ENCODE data around the gene ZNF808.
"Not testable (repeated sequence)": the region's sequence is repeated elsewhere in the genome, so short reads cannot be mapped to it uniquely, and the experiment has no call there.

The ZNF808 gene

DNA sequence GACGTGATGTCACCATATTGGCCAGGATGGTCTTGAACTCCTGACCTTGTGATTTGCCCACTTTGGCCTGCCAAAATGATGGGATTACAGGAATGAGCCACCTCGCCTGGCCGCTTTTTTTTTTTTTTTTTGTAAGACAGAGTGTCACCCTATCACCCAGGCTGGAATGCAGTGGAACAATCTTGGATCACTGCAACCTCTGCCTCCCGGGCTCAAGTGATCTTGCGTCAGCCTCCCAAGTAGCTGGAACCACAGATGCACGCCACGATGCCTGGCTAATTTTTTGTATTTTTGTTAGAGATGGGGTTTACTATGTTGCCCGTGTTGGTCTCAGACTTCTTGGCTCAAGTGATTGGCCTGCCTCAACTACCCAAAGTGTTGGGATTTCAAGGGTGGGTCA is 28.9 kb upstream of the ZNF808 start:
- ChIA-PET CTCF (no interaction called here), POLR2A (no interaction called here)
- DNase-seq (ENCODE audit: extremely low spot score): no peak
- TF ChIP-seq NFRKB (IDR thresholded peaks at IDR 0.05) (no peak), L3MBTL2 (conservative IDR thresholded peaks at IDR 0.05) (no peak), CTBP1 (IDR thresholded peaks at IDR 0.05; ENCODE audit: borderline replicate concordance) (no peak), ELF4 (IDR thresholded peaks at IDR 0.05) (no peak), ARNT (IDR thresholded peaks at IDR 0.05) (no peak), TARDBP (IDR thresholded peaks at IDR 0.05) (no peak), LEF1 (IDR thresholded peaks at IDR 0.05; ENCODE audit: borderline replicate concordance) (no peak), ZNF384 (IDR thresholded peaks at IDR 0.05) (no peak), SP1 (IDR thresholded peaks at IDR 0.05) (no peak), FOXK2 (IDR thresholded peaks at IDR 0.05) (no peak), HDGF (IDR thresholded peaks at IDR 0.05; ENCODE audit: borderline replicate concordance) (no peak), FOXA1 (IDR thresholded peaks at IDR 0.05) (no peak), SUZ12 (IDR thresholded peaks at IDR 0.05) (no peak), BHLHE40 (IDR thresholded peaks at IDR 0.05; ENCODE audit: borderline replicate concordance) (no peak), FOXM1 (IDR thresholded peaks at IDR 0.05; ENCODE audit: borderline replicate concordance) (no peak)
- TF ChIP-seq, protein P1, sequence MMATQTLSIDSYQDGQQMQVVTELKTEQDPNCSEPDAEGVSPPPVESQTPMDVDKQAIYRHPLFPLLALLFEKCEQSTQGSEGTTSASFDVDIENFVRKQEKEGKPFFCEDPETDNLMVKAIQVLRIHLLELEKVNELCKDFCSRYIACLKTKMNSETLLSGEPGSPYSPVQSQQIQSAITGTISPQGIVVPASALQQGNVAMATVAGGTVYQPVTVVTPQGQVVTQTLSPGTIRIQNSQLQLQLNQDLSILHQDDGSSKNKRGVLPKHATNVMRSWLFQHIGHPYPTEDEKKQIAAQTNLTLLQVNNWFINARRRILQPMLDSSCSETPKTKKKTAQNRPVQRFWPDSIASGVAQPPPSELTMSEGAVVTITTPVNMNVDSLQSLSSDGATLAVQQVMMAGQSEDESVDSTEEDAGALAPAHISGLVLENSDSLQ (IDR thresholded peaks at IDR 0.05): no peak

DNA sequence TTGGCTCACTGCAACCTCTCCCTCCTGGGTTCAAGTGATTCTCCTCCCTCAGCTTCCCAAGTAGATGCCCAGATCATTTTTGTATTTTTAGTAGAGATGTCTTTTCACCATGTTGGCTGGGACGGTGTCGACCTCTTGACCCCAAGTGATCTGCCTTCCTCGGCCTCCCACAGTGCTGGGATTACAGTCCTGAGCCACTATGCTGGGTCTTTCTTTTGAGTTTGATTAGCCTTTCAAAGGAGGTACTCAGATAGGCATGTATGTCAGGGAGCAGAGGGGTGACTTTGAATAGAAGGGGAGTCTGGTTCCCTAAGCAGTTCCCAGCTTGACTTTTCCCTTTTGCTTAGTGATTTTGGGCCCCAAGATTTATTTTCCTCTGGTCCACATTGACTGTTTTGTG is 27.0 kb upstream of the ZNF808 start:
- POLR2A ChIA-PET; CTCF ChIA-PET; DNase-seq (ENCODE audit: extremely low spot score): not testable (repeated sequence)

- DNase-seq (ENCODE audit: extremely low spot score); CTCF ChIA-PET; POLR2A ChIA-PET: not testable (repeated sequence)
These were observed 26.5 kb upstream of the ZNF808 start for GRCh38 chr19:52500991-52501390.

DNA sequence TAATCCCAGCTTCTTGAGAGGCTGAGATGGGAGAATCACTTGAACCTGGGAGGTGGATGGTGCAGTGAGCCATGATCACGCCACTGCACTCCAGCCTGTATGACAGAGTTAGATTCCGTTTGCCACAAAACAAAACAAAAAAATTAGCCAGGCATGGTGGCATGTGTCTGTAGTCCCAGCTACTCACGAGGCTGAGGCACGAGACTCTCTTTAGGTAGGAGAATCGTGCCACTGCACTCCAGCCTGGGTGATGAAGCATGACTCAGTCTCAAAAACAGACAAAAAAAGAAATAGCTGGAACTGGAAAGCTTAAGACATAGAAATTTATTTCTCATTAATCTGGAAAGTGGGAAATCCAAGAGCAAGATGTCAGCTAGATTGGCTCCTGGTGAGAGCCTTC is 20.2 kb upstream of the ZNF808 start:
- TF ChIP-seq, protein P1 (IDR thresholded peaks at IDR 0.05): no peak
- no peak for TF ChIP-seq NFRKB (IDR thresholded peaks at IDR 0.05)
- no peak for TF ChIP-seq ARNT (IDR thresholded peaks at IDR 0.05)
- TF ChIP-seq ELF4 (IDR thresholded peaks at IDR 0.05): no peak
- no peak for TF ChIP-seq HDGF (IDR thresholded peaks at IDR 0.05; ENCODE audit: borderline replicate concordance)
- POLR2A ChIA-PET: no interaction called here
- CTCF ChIA-PET: no interaction called here
- DNase-seq (ENCODE audit: extremely low spot score): no peak

- no peak for TF ChIP-seq HDGF (IDR thresholded peaks at IDR 0.05; ENCODE audit: borderline replicate concordance)
- no peak for TF ChIP-seq SUZ12 (IDR thresholded peaks at IDR 0.05)
- no peak for TF ChIP-seq FOXA1 (IDR thresholded peaks at IDR 0.05)
- TF ChIP-seq ARNT (IDR thresholded peaks at IDR 0.05): no peak
- TF ChIP-seq TARDBP (IDR thresholded peaks at IDR 0.05): no peak
- TF ChIP-seq SP1 (IDR thresholded peaks at IDR 0.05): no peak
- no peak for TF ChIP-seq L3MBTL2 (conservative IDR thresholded peaks at IDR 0.05)
- TF ChIP-seq NFRKB (IDR thresholded peaks at IDR 0.05): no peak
- no peak for TF ChIP-seq BHLHE40 (IDR thresholded peaks at IDR 0.05; ENCODE audit: borderline replicate concordance)
- TF ChIP-seq FOXM1 (IDR thresholded peaks at IDR 0.05; ENCODE audit: borderline replicate concordance): no peak
- CTCF ChIA-PET: no interaction called here
- POLR2A ChIA-PET: no interaction called here
- DNase-seq (ENCODE audit: extremely low spot score): no peak
These were observed 11.3 kb upstream of the ZNF808 start for GRCh38 chr19:52516191-52516590.

DNA sequence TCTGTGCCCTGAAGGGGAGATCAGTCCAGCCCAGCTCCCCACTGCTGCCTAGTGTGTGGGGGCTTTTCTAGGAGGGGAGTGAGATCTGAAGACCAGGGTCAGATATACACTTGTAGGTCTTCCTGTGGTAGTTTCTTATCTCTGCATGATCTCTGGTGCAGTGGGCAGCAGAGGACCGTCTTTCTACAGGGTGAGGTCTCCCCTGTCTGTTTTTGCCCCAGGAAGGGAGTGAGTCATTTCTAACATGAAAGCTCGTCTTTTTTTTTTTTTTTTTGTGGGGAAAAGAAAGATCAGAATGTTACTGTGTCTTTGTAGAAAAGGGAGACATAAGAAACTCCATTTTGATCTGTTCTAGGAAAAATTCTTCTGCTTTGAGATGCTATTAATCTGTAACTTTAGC is 8.8 kb upstream of the ZNF808 start:
- TF ChIP-seq L3MBTL2 (conservative IDR thresholded peaks at IDR 0.05): no peak
- TF ChIP-seq LEF1 (IDR thresholded peaks at IDR 0.05; ENCODE audit: borderline replicate concordance): no peak
- no peak for TF ChIP-seq HDGF (IDR thresholded peaks at IDR 0.05; ENCODE audit: borderline replicate concordance)
- no peak for TF ChIP-seq SUZ12 (IDR thresholded peaks at IDR 0.05)
- TF ChIP-seq CTBP1 (IDR thresholded peaks at IDR 0.05; ENCODE audit: borderline replicate concordance): no peak
- TF ChIP-seq NFRKB (IDR thresholded peaks at IDR 0.05): no peak
- TF ChIP-seq SP1 (IDR thresholded peaks at IDR 0.05): no peak
- no peak for TF ChIP-seq FOXM1 (IDR thresholded peaks at IDR 0.05; ENCODE audit: borderline replicate concordance)
- TF ChIP-seq FOXK2 (IDR thresholded peaks at IDR 0.05): no peak
- no peak for TF ChIP-seq ELF4 (IDR thresholded peaks at IDR 0.05)
- no peak for TF ChIP-seq BHLHE40 (IDR thresholded peaks at IDR 0.05; ENCODE audit: borderline replicate concordance)
- TF ChIP-seq ARNT (IDR thresholded peaks at IDR 0.05): no peak
- TF ChIP-seq, protein P1 (IDR thresholded peaks at IDR 0.05): no peak
- no peak for TF ChIP-seq TARDBP (IDR thresholded peaks at IDR 0.05)
- no peak for TF ChIP-seq FOXA1 (IDR thresholded peaks at IDR 0.05)
- TF ChIP-seq ZNF384 (IDR thresholded peaks at IDR 0.05): no peak
- POLR2A ChIA-PET: no interaction called here
- CTCF ChIA-PET: no interaction called here
- DNase-seq (ENCODE audit: extremely low spot score): no peak

DNA sequence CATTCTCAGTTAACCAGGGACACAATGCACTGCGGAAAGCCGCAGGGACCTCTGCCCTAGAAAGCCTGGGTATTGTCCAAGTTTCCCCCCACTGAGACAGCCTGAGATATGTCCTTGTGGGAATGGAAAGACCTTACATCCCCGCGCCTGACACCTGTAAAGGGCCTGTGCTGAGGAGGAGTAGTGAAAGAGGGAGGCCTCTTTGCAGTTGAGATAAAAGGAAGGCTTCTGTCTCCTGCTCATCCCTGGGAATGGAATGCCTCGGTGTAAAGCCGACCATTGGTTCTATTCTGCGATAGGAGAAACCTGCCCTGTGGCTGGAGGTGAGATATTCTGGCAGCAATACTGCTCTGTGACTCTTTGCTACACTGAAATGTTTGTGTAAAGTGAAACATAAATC is 8.3 kb upstream of the ZNF808 start:
- DNase-seq (ENCODE audit: extremely low spot score); POLR2A ChIA-PET; CTCF ChIA-PET: not testable (repeated sequence)

DNA sequence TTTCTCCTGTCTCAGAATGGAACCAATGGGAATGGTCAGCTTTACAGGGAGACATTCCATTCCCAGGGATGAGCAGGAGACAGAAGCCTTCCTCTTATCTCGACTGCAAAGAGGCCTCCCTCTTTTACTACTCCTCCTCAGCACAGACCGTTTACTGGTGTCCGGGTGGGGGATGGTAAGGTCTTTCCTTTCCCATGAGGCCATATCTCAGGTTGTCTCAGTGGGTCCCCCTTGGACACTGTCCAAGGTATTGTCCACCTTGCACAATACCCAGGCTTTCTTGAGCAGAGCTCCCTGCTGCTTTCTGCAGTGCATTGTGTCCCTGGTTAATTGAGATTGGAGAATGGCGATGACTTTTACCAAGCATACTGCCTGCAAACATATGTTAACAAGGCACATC is 7.5 kb upstream of the ZNF808 start:
- DNase-seq (ENCODE audit: extremely low spot score): no peak
- ChIA-PET CTCF (no interaction called here), POLR2A (no interaction called here)
- TF ChIP-seq LEF1 (IDR thresholded peaks at IDR 0.05; ENCODE audit: borderline replicate concordance): no peak
- no peak for TF ChIP-seq CTBP1 (IDR thresholded peaks at IDR 0.05; ENCODE audit: borderline replicate concordance)
- TF ChIP-seq SP1 (IDR thresholded peaks at IDR 0.05): no peak
- no peak for TF ChIP-seq ARNT (IDR thresholded peaks at IDR 0.05)
- no peak for TF ChIP-seq FOXM1 (IDR thresholded peaks at IDR 0.05; ENCODE audit: borderline replicate concordance)

Measured in HEK293T (cell line).